GM23338 (cell line): ENCODE data around the gene CD93.

Experiments used
- CTCF ChIP-seq, 2 experiments: fragments of 200-600 bp in 1 of 2; sonication (generic) in 1 of 2; conservative IDR thresholded peaks; 2 replicates each; pipeline versions ENCODE4 v1.5.1 to v1.6.1; 2016 to 2017; ENCODE audit warnings: antibody characterized with exemption in 2 of 2, low read depth in 2 of 2, mild to moderate bottlenecking in 2 of 2, moderate library complexity in 1 of 2
- POLR2AphosphoS5 ChIP-seq: IDR thresholded peaks from 2 replicates; pipeline ENCODE4 v1.6.1; 2016; ENCODE audit warnings: antibody characterized with exemption, low read depth

GRCh38 chr20:23063581-23063980 is 22.5 kb downstream of the CD93 start:
- TF ChIP-seq POLR2AphosphoS5, result no peak
- TF ChIP-seq CTCF (conservative IDR thresholded peaks at IDR 0.05; ENCODE audit: low read depth in 2 of 2), result no peak
